RWPE2 (cell line): ENCODE measurements around the gene LECT2.

Experiments
- ATAC-seq: fragments of 200-7000 bp; cut with Tn5 transposase; 3 replicates; pipeline ENCODE4 v1.9.1; 2021; ENCODE audit warnings: low read depth
- DNase-seq: peaks from one replicate; pipeline ENCODE4 v3.0.0-alpha.2; 2020; ENCODE audit warnings: low spot score
- H3K27ac ChIP-seq: fragments of 450-650 bp; 2 replicates; pipeline ENCODE4 v1.5.1; 2017; ENCODE audit warnings: mild to moderate bottlenecking; ENCODE audit not compliant: poor library complexity, severe bottlenecking
- H3K27me3 ChIP-seq: fragments of 250-450 bp; sonication (Bioruptor Pico); 2 replicates; pipeline ENCODE4 v1.5.1; 2021; ENCODE audit warnings: mild to moderate bottlenecking, moderate library complexity; ENCODE audit not compliant: insufficient read depth, poor library complexity, severe bottlenecking
- H3K36me3 ChIP-seq: fragments of 250-450 bp; sonication (Bioruptor Pico); 2 replicates; pipeline ENCODE4 v1.5.1; 2020; ENCODE audit warnings: low read depth, mild to moderate bottlenecking, moderate library complexity
- H3K4me1 ChIP-seq: fragments of 250-450 bp; sonication (Bioruptor Pico); 2 replicates; pipeline ENCODE4 v1.5.1; 2021; ENCODE audit warnings: mild to moderate bottlenecking, moderate library complexity; ENCODE audit not compliant: insufficient read depth, poor library complexity, severe bottlenecking
- H3K4me3 ChIP-seq: fragments of 250-450 bp; sonication (Bioruptor Pico); 2 replicates; pipeline ENCODE4 v1.5.1; 2021; ENCODE audit warnings: mild to moderate bottlenecking, moderate library complexity; ENCODE audit not compliant: severe bottlenecking
- H3K9me3 ChIP-seq: fragments of 250-450 bp; sonication (Bioruptor Pico); 2 replicates; pipeline ENCODE4 v1.5.1; 2021; ENCODE audit warnings: mild to moderate bottlenecking, moderate library complexity; ENCODE audit not compliant: severe bottlenecking
- CTCF ChIP-seq: fragments of 450-650 bp; IDR thresholded peaks from one replicate; pipeline ENCODE4 v1.5.1; 2017; ENCODE audit warnings: mild to moderate bottlenecking, moderate library complexity; ENCODE audit not compliant: poor library complexity, severe bottlenecking

Gene LECT2

GRCh38 chr5:135905144-135905543 lies 49.6 kb downstream of the LECT2 start:
- Histone ChIP-seq H3K36me3 (no peaks in the 10 kb centered on the region), H3K9me3 (no peaks in the 10 kb centered on the region), H3K4me1 (no peaks in the 10 kb centered on the region), H3K27me3 (peaks cover 24% of the 10 kb centered on the region), H3K27ac (no peak overlapping the region), H3K4me3 (no peak overlapping the region)
- no peak for DNase-seq
- TF ChIP-seq CTCF = no peak
- ATAC-seq = no peak

- Histone ChIP-seq H3K4me1 (no peaks in the 10 kb centered on the region), H3K36me3 (no peaks in the 10 kb centered on the region), H3K27me3 (peaks cover 19% of the 10 kb centered on the region), H3K4me3 (no peak overlapping the region), H3K27ac (no peak overlapping the region), H3K9me3 (no peaks in the 10 kb centered on the region)
- DNase-seq = no peak
- no peak for TF ChIP-seq CTCF
- ATAC-seq = no peak
Measured at GRCh38 chr5:135901633-135902032, 53.1 kb downstream of the LECT2 start.

- H3K9me3 ChIP-seq = no peaks in the 10 kb centered on the region
- no peak for ATAC-seq
- no peak overlapping the region for H3K27ac ChIP-seq
- no peak for DNase-seq
- no peak for TF ChIP-seq CTCF
- no peaks in the 10 kb centered on the region for H3K4me1 ChIP-seq
- H3K36me3 ChIP-seq = no peaks in the 10 kb centered on the region
- no peak overlapping the region for H3K4me3 ChIP-seq
- H3K27me3 ChIP-seq = peaks cover 17% of the 10 kb centered on the region
Measured at GRCh38 chr5:135900276-135900675, 54.5 kb downstream of the LECT2 start.

GRCh38 chr5:135898651-135899050 lies 56.1 kb downstream of the LECT2 start:
- Histone ChIP-seq H3K4me1 (no peaks in the 10 kb centered on the region), H3K9me3 (no peaks in the 10 kb centered on the region), H3K4me3 (no peak overlapping the region), H3K36me3 (no peaks in the 10 kb centered on the region), H3K27ac (no peak overlapping the region), H3K27me3 (peaks cover 17% of the 10 kb centered on the region)
- DNase-seq (no peak), ATAC-seq (no peak)
- no peak for TF ChIP-seq CTCF
